Measurements from ENCODE around the gene CCDC107. TPM values are rescaled to one million over a fixed set of nuclear protein-coding genes. Genes with fewer than 3 reads are reported as not detected.
"Not testable (repeated sequence)": the region's sequence is repeated elsewhere in the genome, so short reads cannot be mapped to it uniquely, and the experiment has no call there.

CCDC107 gene
- 2.8 and 7.9 TPM in 2 replicates for total RNA-seq (2014; rRNA removed; shearing (Covaris generic))

DNA sequence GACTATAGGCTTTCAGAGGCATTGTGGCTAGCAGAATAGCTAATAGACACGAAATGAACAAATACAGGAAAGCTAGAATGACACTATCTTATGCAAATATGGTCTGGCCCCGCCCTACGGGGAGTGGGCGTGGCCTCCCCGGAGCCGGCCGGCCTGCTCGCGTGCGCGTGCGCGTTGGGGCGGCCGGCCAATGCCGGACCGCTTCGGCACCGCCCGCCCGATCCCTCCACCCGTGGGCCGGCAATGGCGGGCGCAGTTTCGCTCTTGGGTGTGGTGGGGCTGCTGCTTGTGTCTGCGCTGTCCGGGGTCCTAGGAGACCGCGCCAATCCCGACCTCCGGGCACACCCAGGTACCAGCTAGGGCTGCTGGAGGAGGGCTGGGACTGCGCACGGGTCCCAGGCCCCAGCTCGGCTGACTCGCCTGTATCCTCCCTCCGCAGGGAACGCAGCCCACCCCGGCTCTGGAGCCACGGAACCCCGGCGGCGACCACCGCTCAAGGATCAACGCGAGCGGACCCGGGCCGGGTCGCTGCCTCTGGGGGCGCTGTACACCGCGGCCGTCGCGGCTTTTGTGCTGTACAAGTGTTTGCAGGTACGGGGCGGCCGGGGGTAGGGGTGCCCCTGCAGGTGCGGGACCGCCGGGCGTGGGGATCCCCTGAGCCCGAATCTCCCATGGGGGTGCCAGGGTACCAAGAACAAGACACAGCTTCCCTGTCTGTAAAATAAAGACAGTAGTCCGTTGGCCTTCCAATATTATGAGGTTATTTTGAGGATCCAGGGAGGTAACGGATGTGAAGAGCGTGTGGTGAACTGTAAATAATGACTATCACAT lies at the start of gene CCDC107:
TSS of gene CCDC107 (plus strand) at position 156 of the 831 bp plus-strand sequence. CDS start at position 244, 88 bp downstream.
- peaks cover 16% of the 10 kb centered on the region for H3K4me1 ChIP-seq (replicated peaks)
- no peaks in the 10 kb centered on the region for H3K27me3 ChIP-seq (replicated peaks)
- H3K4me3 ChIP-seq = peak within 1 kb of the TSS; percentile 65
- peaks cover 19% of the 10 kb centered on the region for H3K36me3 ChIP-seq
- H3K9me3 ChIP-seq (replicated peaks) = no peaks in the 10 kb centered on the region
- peak; percentile 72 to 88 for DNase-seq (ENCODE audit: low read depth in 1 of 2, low spot score in 2 of 2)
- H3K27ac ChIP-seq = peak within 1 kb of the TSS; percentile 96

DNA sequence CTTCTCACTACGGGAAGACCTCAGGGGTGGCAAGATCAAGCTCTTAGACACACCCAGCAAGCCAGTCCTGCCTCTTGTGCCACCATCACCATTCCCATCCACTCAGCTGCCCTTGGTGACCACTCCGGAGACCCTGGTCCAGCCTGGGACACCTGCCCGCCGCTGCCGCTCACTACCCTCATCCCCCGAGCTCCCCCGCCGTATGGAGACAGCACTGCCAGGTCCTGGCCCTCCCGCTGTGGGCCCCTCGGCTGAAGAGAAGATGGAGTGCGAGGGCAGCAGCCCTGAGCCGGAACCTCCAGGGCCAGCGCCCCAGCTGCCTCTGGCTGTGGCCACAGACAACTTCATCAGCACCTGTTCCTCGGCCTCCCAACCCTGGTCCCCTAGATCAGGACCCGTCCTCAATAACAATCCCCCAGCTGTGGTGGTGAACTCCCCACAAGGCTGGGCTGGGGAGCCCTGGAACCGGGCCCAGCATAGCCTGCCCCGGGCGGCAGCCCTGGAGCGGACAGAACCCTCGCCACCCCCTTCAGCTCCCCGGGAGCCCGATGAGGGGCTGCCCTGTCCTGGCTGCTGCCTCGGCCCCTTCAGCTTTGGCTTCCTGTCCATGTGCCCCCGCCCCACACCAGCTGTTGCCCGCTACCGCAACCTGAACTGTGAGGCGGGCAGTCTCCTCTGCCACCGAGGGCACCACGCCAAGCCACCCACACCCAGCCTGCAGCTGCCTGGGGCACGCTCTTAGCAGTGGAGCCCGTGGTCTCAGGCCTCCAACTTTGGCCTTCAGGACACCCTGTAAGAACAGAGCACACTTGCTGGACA lies 48.9 kb upstream of the CCDC107 start:
- no peak for DNase-seq (ENCODE audit: low read depth in 1 of 2, low spot score in 2 of 2)
- H3K4me3 ChIP-seq = no peak overlapping the region
- no peaks in the 10 kb centered on the region for H3K27me3 ChIP-seq (replicated peaks)
- no peak overlapping the region for H3K27ac ChIP-seq
- H3K4me1 ChIP-seq (replicated peaks) = peaks cover 7% of the 10 kb centered on the region
- H3K36me3 ChIP-seq = no peaks in the 10 kb centered on the region
- no peaks in the 10 kb centered on the region for H3K9me3 ChIP-seq (replicated peaks)

DNA sequence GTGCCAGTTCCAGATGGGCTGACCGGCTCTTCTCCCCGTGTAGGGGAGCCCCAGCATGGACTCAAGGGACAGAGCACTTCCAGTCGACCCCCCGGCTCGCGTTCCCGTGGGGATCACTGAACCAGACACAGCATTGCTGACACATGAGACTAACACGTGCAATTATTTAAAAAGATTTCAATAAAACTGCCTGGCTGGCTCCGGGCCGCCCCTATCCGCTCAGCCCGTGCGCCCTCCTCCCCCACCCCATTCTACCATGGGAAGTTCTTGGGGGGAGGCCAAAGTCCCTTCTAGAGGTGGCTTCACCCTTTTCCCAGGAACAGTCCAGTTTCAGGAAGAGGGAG lies 48.3 kb upstream of the CCDC107 start:
- H3K27ac ChIP-seq = no peak overlapping the region

GRCh38 chr9:35611230-35611797 lies 46.8 kb upstream of the CCDC107 start:
- H3K4me1 ChIP-seq (replicated peaks) = no peaks in the 10 kb centered on the region
- no peak overlapping the region for H3K27ac ChIP-seq
- H3K27me3 ChIP-seq (replicated peaks) = no peaks in the 10 kb centered on the region
- H3K4me3 ChIP-seq = no peak overlapping the region
- H3K9me3 ChIP-seq (replicated peaks) = no peaks in the 10 kb centered on the region
- no peaks in the 10 kb centered on the region for H3K36me3 ChIP-seq
- DNase-seq (ENCODE audit: low read depth in 1 of 2, low spot score in 2 of 2) = no peak

More for the DNA sequence above, 48.3 kb upstream of the CCDC107 start:
- Histone ChIP-seq H3K4me3 (no peak overlapping the region), H3K36me3 (no peaks in the 10 kb centered on the region), H3K9me3 (replicated peaks) (no peaks in the 10 kb centered on the region), H3K27me3 (replicated peaks) (no peaks in the 10 kb centered on the region), H3K4me1 (replicated peaks) (peaks cover 1% of the 10 kb centered on the region)
- no peak for DNase-seq (ENCODE audit: low read depth in 1 of 2, low spot score in 2 of 2)

DNA sequence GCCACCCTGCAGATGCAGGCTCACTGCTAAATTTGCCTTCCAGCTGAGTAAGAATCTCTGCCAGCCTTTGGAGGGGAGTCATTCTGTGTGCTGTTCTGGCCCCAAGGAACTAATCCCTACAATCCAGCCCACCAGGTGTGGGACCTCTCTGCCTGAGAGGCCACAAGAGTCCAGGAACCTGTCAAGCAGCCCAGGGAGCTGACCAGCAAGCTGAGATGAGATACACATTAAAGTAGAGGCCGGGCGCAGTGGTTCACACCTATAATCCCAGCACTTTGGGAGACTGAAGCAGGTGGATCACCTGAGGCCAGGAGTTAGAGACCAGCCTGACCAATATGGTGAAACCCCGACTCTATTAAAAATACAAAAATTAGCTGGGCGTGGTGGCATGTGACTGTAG lies 46.0 kb upstream of the CCDC107 start:
- not testable (repeated sequence) for H3K4me1 ChIP-seq (replicated peaks); H3K27me3 ChIP-seq (replicated peaks); DNase-seq (ENCODE audit: low read depth in 1 of 2, low spot score in 2 of 2); H3K4me3 ChIP-seq; H3K9me3 ChIP-seq (replicated peaks); H3K36me3 ChIP-seq; H3K27ac ChIP-seq

GRCh38 chr9:35612843-35613242 lies 45.2 kb upstream of the CCDC107 start:
- no peak overlapping the region for H3K27ac ChIP-seq
- H3K9me3 ChIP-seq (replicated peaks) = no peaks in the 10 kb centered on the region
- H3K36me3 ChIP-seq = no peaks in the 10 kb centered on the region
- no peaks in the 10 kb centered on the region for H3K4me1 ChIP-seq (replicated peaks)
- no peak overlapping the region for H3K4me3 ChIP-seq
- H3K27me3 ChIP-seq (replicated peaks) = no peaks in the 10 kb centered on the region; the same call in 1 of the 2 replicates
- no peak for DNase-seq (ENCODE audit: low read depth in 1 of 2, low spot score in 2 of 2)

GRCh38 chr9:35615981-35616680 lies 42.0 kb upstream of the CCDC107 start:
- H3K27ac ChIP-seq = no peak overlapping the region
- H3K27me3 ChIP-seq (replicated peaks) = no peaks in the 10 kb centered on the region; the same call in 1 of the 2 replicates
- H3K4me3 ChIP-seq = no peak overlapping the region
- no peak for DNase-seq (ENCODE audit: low read depth in 1 of 2, low spot score in 2 of 2)
- no peaks in the 10 kb centered on the region for H3K4me1 ChIP-seq (replicated peaks)
- no peaks in the 10 kb centered on the region for H3K36me3 ChIP-seq
- H3K9me3 ChIP-seq (replicated peaks) = no peaks in the 10 kb centered on the region

DNA sequence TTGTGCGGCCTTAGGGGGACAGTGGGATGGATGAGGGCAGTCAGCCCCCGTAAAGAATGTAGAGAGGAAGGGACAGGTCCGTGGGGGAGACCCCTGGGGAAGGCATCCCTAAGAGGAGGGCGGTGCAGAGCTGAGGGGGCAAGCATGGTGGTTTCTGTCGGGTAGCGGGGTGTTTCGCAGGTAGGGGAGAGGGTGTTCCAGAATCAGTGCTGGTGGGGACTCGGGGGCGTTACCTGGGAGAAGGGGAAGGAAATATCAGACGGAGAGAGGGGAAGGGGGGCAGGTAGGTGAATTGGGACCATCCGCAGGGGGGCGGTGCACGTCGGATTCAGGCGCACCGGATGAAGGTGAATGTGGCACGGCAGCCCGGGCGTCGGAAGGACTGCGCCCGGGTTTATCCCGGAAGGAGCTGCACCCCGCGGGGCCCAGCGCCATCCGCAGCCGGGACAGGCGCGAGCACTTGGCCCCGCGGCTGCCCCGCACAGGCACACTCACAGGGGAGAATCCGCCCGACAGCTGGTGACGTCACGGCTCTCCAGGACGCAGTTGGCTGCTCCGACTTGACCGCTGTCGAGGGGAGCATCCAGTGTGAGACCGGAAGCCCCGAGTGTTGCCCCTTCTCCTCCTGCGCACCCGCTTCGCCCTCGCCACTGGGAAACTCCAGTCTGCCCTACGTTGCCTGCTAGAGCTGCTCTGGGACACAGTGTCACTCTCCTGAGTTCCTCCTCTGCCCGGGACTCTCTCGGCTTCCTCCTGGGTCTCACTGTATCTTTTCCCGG lies 41.2 kb upstream of the CCDC107 start:
- Histone ChIP-seq H3K27ac (no peak overlapping the region), H3K4me1 (replicated peaks) (no peaks in the 10 kb centered on the region), H3K27me3 (replicated peaks) (no peaks in the 10 kb centered on the region; the same call in 1 of the 2 replicates), H3K36me3 (no peaks in the 10 kb centered on the region), H3K9me3 (replicated peaks) (no peaks in the 10 kb centered on the region), H3K4me3 (no peak overlapping the region)
- peak in 1 of 2 experiments; percentile 46 for DNase-seq (ENCODE audit: low read depth in 1 of 2, low spot score in 2 of 2)

DNA sequence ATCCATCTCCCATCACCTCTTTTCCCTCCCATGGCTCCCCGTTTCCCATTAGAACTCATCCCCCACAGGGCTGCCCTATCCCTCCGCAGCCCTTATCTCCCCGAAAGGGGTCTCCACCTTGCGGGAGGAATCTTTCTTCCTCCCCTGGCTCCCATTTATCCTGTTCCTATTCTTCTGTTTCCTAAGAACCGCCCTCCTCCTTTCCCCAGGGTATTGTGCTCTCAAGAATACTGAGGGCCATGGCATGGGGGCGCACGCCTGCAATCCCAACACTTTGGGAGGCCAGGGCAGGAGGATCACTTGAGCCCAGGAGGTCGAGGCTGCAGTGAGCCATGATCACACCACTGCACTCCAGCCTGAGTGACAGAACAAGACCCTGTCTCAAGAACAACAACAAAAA lies 40.5 kb upstream of the CCDC107 start:
- Histone ChIP-seq H3K4me3 (no peak overlapping the region), H3K9me3 (replicated peaks) (no peaks in the 10 kb centered on the region), H3K36me3 (no peaks in the 10 kb centered on the region), H3K27ac (no peak overlapping the region), H3K4me1 (replicated peaks) (no peaks in the 10 kb centered on the region), H3K27me3 (replicated peaks) (no peaks in the 10 kb centered on the region; the same call in 1 of the 2 replicates)
- no peak for DNase-seq (ENCODE audit: low read depth in 1 of 2, low spot score in 2 of 2)

- no peak for DNase-seq (ENCODE audit: low read depth in 1 of 2, low spot score in 2 of 2)
- H3K27ac ChIP-seq = no peak within 1 kb of the TSS
- H3K4me3 ChIP-seq = no peak within 1 kb of the TSS
- H3K9me3 ChIP-seq (replicated peaks) = no peaks in the 10 kb centered on the region
- H3K4me1 ChIP-seq (replicated peaks) = no peaks in the 10 kb centered on the region
- no peaks in the 10 kb centered on the region; the same call in 1 of the 2 replicates for H3K27me3 ChIP-seq (replicated peaks)
- H3K36me3 ChIP-seq = no peaks in the 10 kb centered on the region
Observed at GRCh38 chr9:35618325-35618727, 39.8 kb upstream of the CCDC107 start, which contains the start of gene CD72. Gene CD72 (minus strand): TSS chr9:35618413. CDS start chr9:35618303, 110 bp downstream.

DNA sequence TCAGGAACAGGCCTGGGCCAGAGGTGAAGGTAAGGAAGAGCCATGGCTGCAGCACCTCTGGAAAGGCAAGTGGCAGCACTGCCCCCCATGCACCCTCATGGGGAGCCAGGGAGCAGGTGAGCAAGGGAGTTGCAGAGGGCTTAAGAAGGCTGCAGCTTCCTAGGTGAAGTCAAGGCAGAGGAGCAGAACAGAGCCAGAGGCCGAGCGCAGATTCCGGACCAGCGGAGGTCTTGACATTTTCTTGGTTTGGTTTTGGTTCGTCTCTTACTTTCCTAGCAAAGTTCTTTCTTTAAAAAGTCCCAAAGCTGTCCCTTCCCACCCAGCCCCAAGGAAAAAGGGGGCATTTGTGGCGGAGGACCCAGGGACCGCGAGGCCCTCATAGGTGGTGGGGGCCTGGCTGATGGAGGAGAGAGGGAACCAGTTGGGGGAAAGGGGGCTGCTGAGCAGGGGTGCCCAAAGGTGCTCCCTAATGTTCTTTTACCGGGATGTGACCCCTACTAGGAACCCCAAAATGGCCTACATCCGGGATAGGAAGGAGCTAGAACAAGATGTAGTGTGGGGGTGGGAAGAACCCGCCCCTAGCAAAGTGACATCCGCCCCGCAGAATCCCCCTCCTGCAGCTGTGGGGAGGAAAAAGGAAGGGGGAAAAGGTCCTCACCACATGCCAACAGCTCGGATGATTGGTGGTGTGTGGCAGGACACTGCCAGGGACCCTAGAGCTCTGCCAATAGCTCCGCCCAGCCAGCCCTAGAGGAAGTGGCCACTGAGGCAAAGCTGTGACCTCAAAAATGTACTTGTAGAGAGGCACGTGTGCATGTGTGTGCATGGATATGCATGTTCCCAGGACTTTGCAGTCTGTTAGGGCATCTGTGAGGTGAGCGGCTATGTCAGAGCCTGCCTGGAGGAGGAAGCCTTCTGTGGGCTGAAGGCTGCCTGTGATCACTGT lies 39.0 kb upstream of the CCDC107 start:
- H3K4me1 ChIP-seq (replicated peaks) = no peaks in the 10 kb centered on the region
- no peak overlapping the region for H3K27ac ChIP-seq
- no peak overlapping the region for H3K4me3 ChIP-seq
- no peaks in the 10 kb centered on the region for H3K9me3 ChIP-seq (replicated peaks)
- no peaks in the 10 kb centered on the region for H3K36me3 ChIP-seq
- H3K27me3 ChIP-seq (replicated peaks) = no peaks in the 10 kb centered on the region; the same call in 1 of the 2 replicates
- DNase-seq (ENCODE audit: low read depth in 1 of 2, low spot score in 2 of 2) = no peak

- Histone ChIP-seq H3K27ac (no peak overlapping the region), H3K9me3 (replicated peaks) (no peaks in the 10 kb centered on the region), H3K27me3 (replicated peaks) (no peaks in the 10 kb centered on the region; the same call in 1 of the 2 replicates), H3K4me1 (replicated peaks) (no peaks in the 10 kb centered on the region), H3K36me3 (no peaks in the 10 kb centered on the region), H3K4me3 (no peak overlapping the region)
- DNase-seq (ENCODE audit: low read depth in 1 of 2, low spot score in 2 of 2) = no peak
Observed at GRCh38 chr9:35619800-35620158, 38.3 kb upstream of the CCDC107 start.
